Heart right ventricle (tissue), 16 donors: ENCODE measurements around the gene NOM1. TPM values are rescaled to one million over a fixed set of nuclear protein-coding genes. Genes with fewer than 3 reads are reported as not detected.

Source experiments
- ATAC-seq, 8 donors: fragments of 200-7000 bp; cut with Tn5 transposase; one replicate each; pipeline ENCODE4 v1.9.1; 2020; ENCODE audit warnings: mild to moderate bottlenecking in 8 of 8, moderate library complexity in 8 of 8, moderate number of reproducible peaks in 1 of 8
- DNase-seq, 2 donors: peaks; one replicate each; pipeline ENCODE4 v3.0.0-alpha.2; 2020
- H3K27ac ChIP-seq, 10 donors: fragments of 200-600 bp; sonication (generic) in 2 of 10; one replicate each; pipeline versions ENCODE4 v1.5.0 to v1.8.0; 2020 to 2022; ENCODE audit warnings: mild to moderate bottlenecking in 3 of 10
- H3K27me3 ChIP-seq, 7 donors: fragments of 200-600 bp; one replicate each; pipeline ENCODE4 v1.8.0; 2021 to 2022; ENCODE audit warnings: mild to moderate bottlenecking in 2 of 7
- H3K36me3 ChIP-seq, 9 donors: fragments of 200-600 bp; sonication (generic) in 1 of 9; one replicate each; pipeline versions ENCODE4 v1.5.0 to v1.8.0; 2020 to 2022; ENCODE audit warnings: mild to moderate bottlenecking in 2 of 9
- H3K4me1 ChIP-seq, 9 donors: fragments of 200-600 bp; sonication (generic) in 1 of 9; one replicate each; pipeline versions ENCODE4 v1.5.0 to v1.8.0; 2020 to 2022; ENCODE audit warnings: mild to moderate bottlenecking in 4 of 9
- H3K4me3 ChIP-seq, 10 donors: fragments of 200-600 bp; sonication (generic) in 2 of 10; one replicate each; pipeline versions ENCODE4 v1.5.0 to v1.8.0; 2020 to 2022; ENCODE audit warnings: mild to moderate bottlenecking in 7 of 10, moderate library complexity in 2 of 10
- H3K9me3 ChIP-seq, 11 donors: fragments of 200-600 bp in 10 of 11; sonication (generic) in 2 of 11; one replicate each; pipeline versions ENCODE4 v1.5.0 to v1.8.0; 2013 to 2022; ENCODE audit warnings: mild to moderate bottlenecking in 2 of 11, control low read depth in 1 of 11, moderate library complexity in 1 of 11
- WGBS, 2 donors: extraction: QIAGEN DNeasy Blood & Tissue Kit; methylation state at CpG; one replicate each; pipeline ENCODE4 v1.1.7; 2013; ENCODE audit warnings: inconsistent platforms in 1 of 2; 5-methylcytosine and 5-hydroxymethylcytosine counted together
- intact Hi-C, 10 donors: fragments of 100-400 bp; cut with DNase I; formaldehyde crosslinking; loops; one replicate each; pipeline versions ENCODE4 v1.11.1 to v1.14.2; 2022
- polyA plus RNA-seq, 2 donors: library from polyadenylated mRNA; stranded (reverse); fragments of 200-250 nt; gene quantifications; one replicate each; pipeline ENCODE4 v1.2.3, GENCODE V29; 2013
- total RNA-seq, 10 donors: library from RNA; stranded (reverse); fragmentation: NEBNext Ultra II Directional in 3 of 10; extraction: Animal tissue kit (Norgen Biotek cat#: 25700) in 3 of 10; gene quantifications; one replicate each; pipeline versions ENCODE4 v1.2.1 to v1.2.4, GENCODE V29; 2021 to 2023
- TF ChIP-seq, protein P1 (sequence below), 9 donors: fragments of 200-600 bp; sonication (generic) in 2 of 9; IDR thresholded peaks; one replicate each; pipeline versions ENCODE4 v1.5.0 to v1.8.0; 2021 to 2022; ENCODE audit warnings: antibody characterized with exemption in 9 of 9, mild to moderate bottlenecking in 5 of 9, moderate library complexity in 1 of 9
- donor health status: Arrhythmogenic right ventricular cardiomyopathy.
- donor health status: ischemic (EF 13 %, LVEDD 7.1; RV severe dilation, severe dysfunction).
- donor health status: healthy with polysubstance abuse.
- donor health status: DM: no; HTN: yes; CAD: no.
- donor health status: DM: no; HTN: no; CAD: no.
- donor health status: ischemic (EF 25% LVEDD 6.9; RV normal size, moderate dysfunction).
- donor health status: ischemic (EF 25% LVEDD 5.7; RV mildly dilated, moderate dysfunction).
- donor health status: healthy.
- donor health status: DM: yes; HTN: yes; CAD: no.
- donor health status: Ischemic cardiomyopathy.
- donor health status: ischemic (EF 35%, LVEDD 5.7; RV mildly dilated, moderate dysfunction).
- donor health status: nonischemic (EF 11% LVEDD 7.7; RV severe dilation, severe dysfunction).
- donor health status: DM: yes; HTN: yes; CAD: no.
- donor health status: PGD.
- donor health status: ischemic (EF 29% LVEDD 5.4; RV normal size, mild dysfunction).
- donor health status: nonischemic (EF 23%, LVEDD 6.1; RV moderate dilation, normal function).

Gene NOM1
- total and polyA plus RNA-seq, 12 donors, result 4.2 to 13.6 (median 8.3) TPM

DNA sequence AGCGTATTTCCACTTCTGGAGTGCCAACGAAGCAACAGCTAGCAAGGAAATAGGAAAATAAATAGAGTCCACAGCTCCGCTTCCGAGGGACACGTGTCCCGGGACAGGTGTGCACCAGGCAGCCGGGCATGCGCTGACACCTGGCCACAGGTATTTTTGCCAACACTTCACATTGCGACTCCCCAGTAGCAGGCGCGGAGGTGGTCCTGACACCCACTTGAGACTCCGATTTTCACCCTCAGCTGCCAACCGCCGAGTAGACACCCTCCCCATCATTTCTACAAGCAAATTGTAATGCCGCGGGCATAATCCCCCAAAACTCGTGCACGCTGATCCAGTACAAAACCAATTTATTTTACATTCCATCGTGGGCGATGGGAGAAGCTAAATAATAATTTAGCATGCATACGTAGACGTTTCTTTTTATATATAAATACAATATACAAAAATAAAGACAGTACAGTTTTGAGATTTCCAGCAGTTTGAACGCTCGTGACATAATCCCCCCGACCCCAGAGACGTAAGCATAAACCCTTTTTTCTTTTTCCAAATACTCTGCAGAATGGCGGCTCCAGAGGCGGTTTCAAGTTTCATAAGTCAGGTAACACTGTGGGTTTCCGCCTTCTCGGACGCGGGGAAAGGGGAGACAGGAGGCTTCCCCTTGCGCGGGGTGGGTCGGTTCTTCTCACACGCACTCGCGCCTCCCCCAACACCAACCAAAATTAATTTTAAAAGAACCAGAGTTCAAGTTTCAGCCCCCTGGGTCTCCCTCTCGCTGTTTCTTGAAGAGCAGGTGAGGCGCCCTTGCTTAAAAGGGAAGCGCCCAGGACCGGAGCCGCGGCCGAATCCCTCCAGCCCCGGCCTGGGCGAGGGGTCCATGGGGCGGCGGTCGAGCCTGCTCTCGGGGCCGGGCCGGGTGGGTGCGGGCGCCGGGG lies 55.3 kb downstream of the NOM1 start:
- H3K4me1 ChIP-seq, result peaks cover 3 to 56% (median 38%) of the 10 kb centered on the region in 9 donors
- peaks cover 58 to 99% (median 99%) of the 10 kb centered on the region in 7 donors for H3K27me3 ChIP-seq
- H3K27ac ChIP-seq, result no peak overlapping the region
- DNase-seq (no peak), ATAC-seq (no peak)
- TF ChIP-seq, protein P1, sequence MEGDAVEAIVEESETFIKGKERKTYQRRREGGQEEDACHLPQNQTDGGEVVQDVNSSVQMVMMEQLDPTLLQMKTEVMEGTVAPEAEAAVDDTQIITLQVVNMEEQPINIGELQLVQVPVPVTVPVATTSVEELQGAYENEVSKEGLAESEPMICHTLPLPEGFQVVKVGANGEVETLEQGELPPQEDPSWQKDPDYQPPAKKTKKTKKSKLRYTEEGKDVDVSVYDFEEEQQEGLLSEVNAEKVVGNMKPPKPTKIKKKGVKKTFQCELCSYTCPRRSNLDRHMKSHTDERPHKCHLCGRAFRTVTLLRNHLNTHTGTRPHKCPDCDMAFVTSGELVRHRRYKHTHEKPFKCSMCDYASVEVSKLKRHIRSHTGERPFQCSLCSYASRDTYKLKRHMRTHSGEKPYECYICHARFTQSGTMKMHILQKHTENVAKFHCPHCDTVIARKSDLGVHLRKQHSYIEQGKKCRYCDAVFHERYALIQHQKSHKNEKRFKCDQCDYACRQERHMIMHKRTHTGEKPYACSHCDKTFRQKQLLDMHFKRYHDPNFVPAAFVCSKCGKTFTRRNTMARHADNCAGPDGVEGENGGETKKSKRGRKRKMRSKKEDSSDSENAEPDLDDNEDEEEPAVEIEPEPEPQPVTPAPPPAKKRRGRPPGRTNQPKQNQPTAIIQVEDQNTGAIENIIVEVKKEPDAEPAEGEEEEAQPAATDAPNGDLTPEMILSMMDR (IDR thresholded peaks at IDR 0.05), result no peak
- H3K36me3 ChIP-seq, result no peaks in the 10 kb centered on the region
- H3K4me3 ChIP-seq, result peak overlapping the region in 1 of 10 donors; percentile 13
- H3K9me3 ChIP-seq, result no peaks in the 10 kb centered on the region
- WGBS, 2 donors, result 3 to 4% methylated on average over 51 to 56 of the region's 56 CpGs
- intact Hi-C loops, result no loop called here

GRCh38 chr7:157005456-157006204 lies 56.1 kb downstream of the NOM1 start:
- intact Hi-C loops, result no loop called here
- peak in 1 of 8 donors; percentile 10 for ATAC-seq
- no peak for DNase-seq
- Histone ChIP-seq H3K9me3 (no peaks in the 10 kb centered on the region), H3K27me3 (peaks cover 61 to 97% (median 96%) of the 10 kb centered on the region in 7 donors), H3K36me3 (no peaks in the 10 kb centered on the region), H3K27ac (no peak overlapping the region), H3K4me3 (peak overlapping the region in 1 of 10 donors; percentile 1), H3K4me1 (peaks cover 3 to 48% (median 33%) of the 10 kb centered on the region in 9 donors)
- 1 to 2% methylated on average over 65 to 77 of the region's 77 CpGs for WGBS, 2 donors
- TF ChIP-seq, protein P1 (IDR thresholded peaks at IDR 0.05), result no peak

DNA sequence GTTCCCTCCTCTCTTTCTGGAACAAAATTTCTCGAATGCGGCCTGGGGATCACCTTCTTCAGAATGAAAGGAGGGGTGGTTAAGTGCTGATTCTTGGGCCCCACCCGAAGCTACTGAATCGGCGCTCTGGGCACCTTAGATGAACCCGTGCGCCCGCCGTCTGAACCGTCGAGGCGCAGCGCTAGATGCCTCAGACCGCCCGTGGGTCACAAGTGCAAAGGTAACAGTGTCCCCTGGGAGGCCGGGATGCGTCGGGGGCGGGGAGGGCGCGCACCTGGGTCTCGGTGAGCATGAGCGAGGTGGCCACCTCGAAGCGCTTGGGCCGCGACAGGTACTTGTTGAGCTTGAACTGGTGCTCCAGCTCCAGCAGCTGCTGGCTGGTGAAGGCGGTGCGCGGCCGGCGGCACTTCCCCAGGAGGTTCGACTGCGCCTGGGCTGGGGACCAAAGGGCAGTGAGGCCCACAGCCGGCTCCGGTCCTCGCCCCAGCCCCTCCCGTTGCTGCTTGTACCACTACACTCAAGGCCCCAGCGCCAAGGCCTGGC lies 56.8 kb downstream of the NOM1 start:
- TF ChIP-seq, protein P1 (IDR thresholded peaks at IDR 0.05), result no peak
- WGBS, 2 donors, result 2 to 3% methylated on average over 39 of the region's 39 CpGs
- Histone ChIP-seq H3K9me3 (no peaks in the 10 kb centered on the region), H3K4me1 (peaks cover 6 to 49% (median 35%) of the 10 kb centered on the region in 9 donors), H3K36me3 (no peaks in the 10 kb centered on the region), H3K27me3 (peaks cover 60 to 97% (median 96%) of the 10 kb centered on the region in 7 donors), H3K27ac (no peak overlapping the region), H3K4me3 (no peak overlapping the region)
- intact Hi-C loops, result no loop called here
- DNase-seq, result no peak
- no peak for ATAC-seq

DNA sequence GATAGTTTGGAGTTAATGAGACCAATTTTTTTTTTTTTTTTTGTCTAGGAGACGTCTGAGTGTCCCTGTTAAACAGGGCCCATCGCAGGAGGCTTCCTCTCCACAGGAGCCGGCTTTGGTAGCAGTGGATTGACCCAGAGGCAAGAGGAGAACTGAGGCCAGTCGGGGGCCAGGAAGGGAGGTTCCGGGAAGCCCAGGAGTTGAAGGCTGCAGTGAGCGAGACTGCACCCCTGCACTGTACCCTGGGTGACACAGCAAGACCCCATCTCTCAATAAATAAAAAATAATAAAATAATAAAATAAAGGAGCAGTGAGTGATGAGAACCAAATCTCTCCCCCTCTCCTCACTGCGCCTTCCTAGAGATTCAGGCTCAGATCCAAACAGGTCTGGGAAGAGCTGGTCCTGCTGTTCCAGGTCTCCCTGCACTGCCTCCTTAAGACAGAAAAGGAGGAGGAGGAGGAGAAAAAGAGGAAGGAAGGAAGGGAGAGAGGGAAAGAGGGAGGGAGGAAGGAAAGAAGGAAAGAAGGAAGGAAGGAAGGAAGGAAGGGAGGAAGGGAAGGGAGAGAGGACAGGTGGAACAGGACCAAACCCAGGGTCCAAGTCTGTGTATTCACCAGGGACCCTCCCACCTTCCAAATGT lies 57.4 kb downstream of the NOM1 start:
- WGBS, 2 donors, result 11 to 13% methylated on average over 7 of the region's 7 CpGs
- DNase-seq (no peak), ATAC-seq (no peak)
- Histone ChIP-seq H3K36me3 (no peaks in the 10 kb centered on the region), H3K27me3 (peaks cover 55 to 97% (median 96%) of the 10 kb centered on the region in 7 donors), H3K27ac (no peak overlapping the region), H3K4me3 (no peak overlapping the region), H3K9me3 (no peaks in the 10 kb centered on the region), H3K4me1 (peaks cover 6 to 52% (median 38%) of the 10 kb centered on the region in 9 donors)
- TF ChIP-seq, protein P1 (IDR thresholded peaks at IDR 0.05), result no peak
- intact Hi-C loops, result no loop called here
